WTC11 (cell line): ENCODE data around the gene CHST1.

ENCODE experiments used
- FOXP1 ChIP-seq: sonication (generic); formaldehyde crosslinking; IDR thresholded peaks from 2 replicates; pipeline ENCODE4 v1.8.0; 2022; ENCODE audit warnings: missing genetic modification reagents, mild to moderate bottlenecking, moderate library complexity, borderline replicate concordance
- JUN ChIP-seq: sonication (generic); formaldehyde crosslinking; IDR thresholded peaks from 2 replicates; pipeline ENCODE4 v1.8.0; 2023; ENCODE audit warnings: mild to moderate bottlenecking, missing genetic modification reagents
- NFE2L1 ChIP-seq: sonication (generic); formaldehyde crosslinking; IDR thresholded peaks from 2 replicates; pipeline ENCODE4 v1.8.1; 2023; ENCODE audit warnings: missing genetic modification reagents
- NR2C2 ChIP-seq: sonication (generic); formaldehyde crosslinking; IDR thresholded peaks from 2 replicates; pipeline ENCODE4 v1.8.0; 2022; ENCODE audit warnings: mild to moderate bottlenecking, missing genetic modification reagents
- TF ChIP-seq, protein P1 (sequence below): sonication (generic); formaldehyde crosslinking; IDR thresholded peaks from 2 replicates; pipeline ENCODE4 v1.8.0; 2022; ENCODE audit warnings: mild to moderate bottlenecking, missing genetic modification reagents
- TF ChIP-seq, protein P2 (sequence below): sonication (generic); formaldehyde crosslinking; IDR thresholded peaks from 2 replicates; pipeline ENCODE4 v1.8.0; 2023; ENCODE audit warnings: missing genetic modification reagents, mild to moderate bottlenecking, borderline replicate concordance
- TF ChIP-seq, protein P3 (sequence below): fragments of 200-600 bp; IDR thresholded peaks from 2 replicates; pipeline ENCODE4 v1.8.0; 2022; ENCODE audit warnings: antibody characterized with exemption
- TF ChIP-seq, protein P4 (sequence below): sonication (generic); formaldehyde crosslinking; IDR thresholded peaks from 2 replicates; pipeline ENCODE4 v1.8.0; 2022; ENCODE audit warnings: mild to moderate bottlenecking, missing genetic modification reagents
- TF ChIP-seq, protein P5 (sequence below): sonication (generic); formaldehyde crosslinking; conservative IDR thresholded peaks from 2 replicates; pipeline ENCODE4 v1.8.1; 2022; ENCODE audit warnings: mild to moderate bottlenecking, missing genetic modification reagents
- TF ChIP-seq, protein P6 (sequence below): sonication (generic); formaldehyde crosslinking; IDR thresholded peaks from 2 replicates; pipeline ENCODE4 v1.8.1; 2022; ENCODE audit warnings: low read depth, missing genetic modification reagents, borderline replicate concordance
- TF ChIP-seq, protein P7 (sequence below): sonication (generic); formaldehyde crosslinking; IDR thresholded peaks from 2 replicates; pipeline ENCODE4 v1.8.0; 2023; ENCODE audit warnings: mild to moderate bottlenecking, missing genetic modification reagents

DNA sequence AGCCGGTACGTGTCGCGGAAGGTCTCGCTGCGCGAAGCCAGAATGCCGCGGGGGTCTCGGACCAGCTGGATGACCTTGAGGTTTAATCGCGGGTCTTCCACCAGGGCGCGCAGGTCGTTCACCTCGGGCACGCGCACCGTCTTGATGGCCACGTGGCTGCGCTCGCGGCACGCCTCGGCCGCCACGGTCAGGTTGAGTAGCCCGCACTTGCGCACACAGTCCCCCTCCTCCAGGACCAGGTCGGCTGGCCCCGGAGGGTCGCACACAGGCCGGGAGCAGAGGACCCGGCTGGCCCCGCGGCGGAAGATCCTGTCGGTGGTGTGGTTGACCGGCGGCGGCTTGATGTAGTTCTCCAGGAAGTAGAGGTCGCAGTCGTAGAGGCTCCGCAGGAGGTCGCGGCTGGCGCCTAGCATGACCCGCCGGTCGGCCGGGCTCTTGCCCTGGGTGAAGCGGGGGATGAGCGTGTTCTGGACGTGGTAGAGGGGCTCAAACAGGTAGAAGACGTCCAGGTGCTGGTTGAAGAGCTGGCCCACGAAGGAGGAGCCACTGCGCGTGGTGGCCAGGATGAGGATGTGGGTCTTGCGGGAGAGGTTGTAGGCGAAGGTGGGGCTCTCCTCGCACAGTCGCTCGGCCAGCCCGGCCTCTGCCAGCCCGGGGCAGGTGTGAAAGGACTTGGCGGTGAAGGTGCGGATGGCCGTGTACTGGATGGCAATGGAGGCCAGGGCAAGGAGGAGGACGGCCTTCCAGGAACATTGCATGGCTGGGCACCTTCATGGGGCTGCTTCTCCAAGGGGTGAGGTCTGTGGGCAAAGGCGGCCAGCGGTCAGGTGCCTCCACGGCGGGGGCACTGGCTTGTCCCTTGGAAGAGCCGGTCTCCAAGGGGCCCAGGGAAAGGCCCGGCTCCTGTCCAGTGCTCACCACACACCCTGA is 15.0 kb downstream of the CHST1 start:
- TF ChIP-seq, protein P1, sequence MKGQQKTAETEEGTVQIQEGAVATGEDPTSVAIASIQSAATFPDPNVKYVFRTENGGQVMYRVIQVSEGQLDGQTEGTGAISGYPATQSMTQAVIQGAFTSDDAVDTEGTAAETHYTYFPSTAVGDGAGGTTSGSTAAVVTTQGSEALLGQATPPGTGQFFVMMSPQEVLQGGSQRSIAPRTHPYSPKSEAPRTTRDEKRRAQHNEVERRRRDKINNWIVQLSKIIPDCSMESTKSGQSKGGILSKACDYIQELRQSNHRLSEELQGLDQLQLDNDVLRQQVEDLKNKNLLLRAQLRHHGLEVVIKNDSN (CRISPR knock-in tag), result no peak
- TF ChIP-seq NR2C2 (CRISPR knock-in tag) (no peak), JUN (no peak), NFE2L1 (CRISPR knock-in tag) (no peak), FOXP1 (CRISPR knock-in tag) (no peak)
- TF ChIP-seq, protein P2, sequence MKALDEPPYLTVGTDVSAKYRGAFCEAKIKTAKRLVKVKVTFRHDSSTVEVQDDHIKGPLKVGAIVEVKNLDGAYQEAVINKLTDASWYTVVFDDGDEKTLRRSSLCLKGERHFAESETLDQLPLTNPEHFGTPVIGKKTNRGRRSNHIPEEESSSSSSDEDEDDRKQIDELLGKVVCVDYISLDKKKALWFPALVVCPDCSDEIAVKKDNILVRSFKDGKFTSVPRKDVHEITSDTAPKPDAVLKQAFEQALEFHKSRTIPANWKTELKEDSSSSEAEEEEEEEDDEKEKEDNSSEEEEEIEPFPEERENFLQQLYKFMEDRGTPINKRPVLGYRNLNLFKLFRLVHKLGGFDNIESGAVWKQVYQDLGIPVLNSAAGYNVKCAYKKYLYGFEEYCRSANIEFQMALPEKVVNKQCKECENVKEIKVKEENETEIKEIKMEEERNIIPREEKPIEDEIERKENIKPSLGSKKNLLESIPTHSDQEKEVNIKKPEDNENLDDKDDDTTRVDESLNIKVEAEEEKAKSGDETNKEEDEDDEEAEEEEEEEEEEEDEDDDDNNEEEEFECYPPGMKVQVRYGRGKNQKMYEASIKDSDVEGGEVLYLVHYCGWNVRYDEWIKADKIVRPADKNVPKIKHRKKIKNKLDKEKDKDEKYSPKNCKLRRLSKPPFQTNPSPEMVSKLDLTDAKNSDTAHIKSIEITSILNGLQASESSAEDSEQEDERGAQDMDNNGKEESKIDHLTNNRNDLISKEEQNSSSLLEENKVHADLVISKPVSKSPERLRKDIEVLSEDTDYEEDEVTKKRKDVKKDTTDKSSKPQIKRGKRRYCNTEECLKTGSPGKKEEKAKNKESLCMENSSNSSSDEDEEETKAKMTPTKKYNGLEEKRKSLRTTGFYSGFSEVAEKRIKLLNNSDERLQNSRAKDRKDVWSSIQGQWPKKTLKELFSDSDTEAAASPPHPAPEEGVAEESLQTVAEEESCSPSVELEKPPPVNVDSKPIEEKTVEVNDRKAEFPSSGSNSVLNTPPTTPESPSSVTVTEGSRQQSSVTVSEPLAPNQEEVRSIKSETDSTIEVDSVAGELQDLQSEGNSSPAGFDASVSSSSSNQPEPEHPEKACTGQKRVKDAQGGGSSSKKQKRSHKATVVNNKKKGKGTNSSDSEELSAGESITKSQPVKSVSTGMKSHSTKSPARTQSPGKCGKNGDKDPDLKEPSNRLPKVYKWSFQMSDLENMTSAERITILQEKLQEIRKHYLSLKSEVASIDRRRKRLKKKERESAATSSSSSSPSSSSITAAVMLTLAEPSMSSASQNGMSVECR, result no peak
- TF ChIP-seq, protein P3, sequence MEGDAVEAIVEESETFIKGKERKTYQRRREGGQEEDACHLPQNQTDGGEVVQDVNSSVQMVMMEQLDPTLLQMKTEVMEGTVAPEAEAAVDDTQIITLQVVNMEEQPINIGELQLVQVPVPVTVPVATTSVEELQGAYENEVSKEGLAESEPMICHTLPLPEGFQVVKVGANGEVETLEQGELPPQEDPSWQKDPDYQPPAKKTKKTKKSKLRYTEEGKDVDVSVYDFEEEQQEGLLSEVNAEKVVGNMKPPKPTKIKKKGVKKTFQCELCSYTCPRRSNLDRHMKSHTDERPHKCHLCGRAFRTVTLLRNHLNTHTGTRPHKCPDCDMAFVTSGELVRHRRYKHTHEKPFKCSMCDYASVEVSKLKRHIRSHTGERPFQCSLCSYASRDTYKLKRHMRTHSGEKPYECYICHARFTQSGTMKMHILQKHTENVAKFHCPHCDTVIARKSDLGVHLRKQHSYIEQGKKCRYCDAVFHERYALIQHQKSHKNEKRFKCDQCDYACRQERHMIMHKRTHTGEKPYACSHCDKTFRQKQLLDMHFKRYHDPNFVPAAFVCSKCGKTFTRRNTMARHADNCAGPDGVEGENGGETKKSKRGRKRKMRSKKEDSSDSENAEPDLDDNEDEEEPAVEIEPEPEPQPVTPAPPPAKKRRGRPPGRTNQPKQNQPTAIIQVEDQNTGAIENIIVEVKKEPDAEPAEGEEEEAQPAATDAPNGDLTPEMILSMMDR, result no peak
- TF ChIP-seq, protein P4, sequence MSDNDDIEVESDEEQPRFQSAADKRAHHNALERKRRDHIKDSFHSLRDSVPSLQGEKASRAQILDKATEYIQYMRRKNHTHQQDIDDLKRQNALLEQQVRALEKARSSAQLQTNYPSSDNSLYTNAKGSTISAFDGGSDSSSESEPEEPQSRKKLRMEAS (CRISPR knock-in tag), result no peak
- TF ChIP-seq, protein P5, sequence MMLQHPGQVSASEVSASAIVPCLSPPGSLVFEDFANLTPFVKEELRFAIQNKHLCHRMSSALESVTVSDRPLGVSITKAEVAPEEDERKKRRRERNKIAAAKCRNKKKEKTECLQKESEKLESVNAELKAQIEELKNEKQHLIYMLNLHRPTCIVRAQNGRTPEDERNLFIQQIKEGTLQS, result no peak
- TF ChIP-seq, protein P6, sequence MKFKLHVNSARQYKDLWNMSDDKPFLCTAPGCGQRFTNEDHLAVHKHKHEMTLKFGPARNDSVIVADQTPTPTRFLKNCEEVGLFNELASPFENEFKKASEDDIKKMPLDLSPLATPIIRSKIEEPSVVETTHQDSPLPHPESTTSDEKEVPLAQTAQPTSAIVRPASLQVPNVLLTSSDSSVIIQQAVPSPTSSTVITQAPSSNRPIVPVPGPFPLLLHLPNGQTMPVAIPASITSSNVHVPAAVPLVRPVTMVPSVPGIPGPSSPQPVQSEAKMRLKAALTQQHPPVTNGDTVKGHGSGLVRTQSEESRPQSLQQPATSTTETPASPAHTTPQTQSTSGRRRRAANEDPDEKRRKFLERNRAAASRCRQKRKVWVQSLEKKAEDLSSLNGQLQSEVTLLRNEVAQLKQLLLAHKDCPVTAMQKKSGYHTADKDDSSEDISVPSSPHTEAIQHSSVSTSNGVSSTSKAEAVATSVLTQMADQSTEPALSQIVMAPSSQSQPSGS (CRISPR knock-in tag), result no peak
- TF ChIP-seq, protein P7, sequence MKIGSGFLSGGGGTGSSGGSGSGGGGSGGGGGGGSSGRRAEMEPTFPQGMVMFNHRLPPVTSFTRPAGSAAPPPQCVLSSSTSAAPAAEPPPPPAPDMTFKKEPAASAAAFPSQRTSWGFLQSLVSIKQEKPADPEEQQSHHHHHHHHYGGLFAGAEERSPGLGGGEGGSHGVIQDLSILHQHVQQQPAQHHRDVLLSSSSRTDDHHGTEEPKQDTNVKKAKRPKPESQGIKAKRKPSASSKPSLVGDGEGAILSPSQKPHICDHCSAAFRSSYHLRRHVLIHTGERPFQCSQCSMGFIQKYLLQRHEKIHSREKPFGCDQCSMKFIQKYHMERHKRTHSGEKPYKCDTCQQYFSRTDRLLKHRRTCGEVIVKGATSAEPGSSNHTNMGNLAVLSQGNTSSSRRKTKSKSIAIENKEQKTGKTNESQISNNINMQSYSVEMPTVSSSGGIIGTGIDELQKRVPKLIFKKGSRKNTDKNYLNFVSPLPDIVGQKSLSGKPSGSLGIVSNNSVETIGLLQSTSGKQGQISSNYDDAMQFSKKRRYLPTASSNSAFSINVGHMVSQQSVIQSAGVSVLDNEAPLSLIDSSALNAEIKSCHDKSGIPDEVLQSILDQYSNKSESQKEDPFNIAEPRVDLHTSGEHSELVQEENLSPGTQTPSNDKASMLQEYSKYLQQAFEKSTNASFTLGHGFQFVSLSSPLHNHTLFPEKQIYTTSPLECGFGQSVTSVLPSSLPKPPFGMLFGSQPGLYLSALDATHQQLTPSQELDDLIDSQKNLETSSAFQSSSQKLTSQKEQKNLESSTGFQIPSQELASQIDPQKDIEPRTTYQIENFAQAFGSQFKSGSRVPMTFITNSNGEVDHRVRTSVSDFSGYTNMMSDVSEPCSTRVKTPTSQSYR (CRISPR knock-in tag), result no peak
